H1 (cell line): ENCODE measurements around the gene LMX1B. TPM values are rescaled to one million over a fixed set of nuclear protein-coding genes. Genes with fewer than 3 reads are reported as not detected.
A peak's percentile ranks its signal among the peaks of the same experiment; 100 is the strongest.

ENCODE experiments used
- CTCF ChIA-PET: fragments of 300-600 bp; sonication (Branson Sonifier 250); formaldehyde crosslinking; loops from one replicate; lab custom pipeline; 2021; ENCODE audit not compliant: partially characterized antibody; lab: Charles Lee
- POLR2A ChIA-PET: fragments of 300-600 bp; sonication (Branson Sonifier 250); formaldehyde crosslinking; loops from one replicate; lab custom pipeline; 2021; ENCODE audit warnings: inconsistent platforms; ENCODE audit not compliant: partially characterized antibody; lab: Charles Lee
- DNase-seq, 2 experiments: peaks; one replicate each; pipeline versions ENCODE4 v3.0.0 to v3.0.0-alpha.2; 2010 to 2022; ENCODE audit warnings: low spot score in 2 of 2, low read depth in 1 of 2, mixed read lengths in 1 of 2
- FAIRE-seq: peaks from 2 replicates; lab custom pipeline; 2011; peaks lifted over from hg19 to GRCh38; lab: Jason Lieb, UNC
- H2AFZ ChIP-seq: 2 replicates; pipeline ENCODE4 v1.8.1; 2012; ENCODE audit warnings: low read length, inconsistent platforms
- H2AK5ac ChIP-seq: 2 replicates; pipeline ENCODE4 v1.6.1; 2013; ENCODE audit warnings: low read depth, low read length
- H2BK120ac ChIP-seq: replicated peaks from 2 replicates; pipeline ENCODE3; 2013; ENCODE audit warnings: low read depth, low read length, inconsistent platforms
- H2BK12ac ChIP-seq: 2 replicates; pipeline ENCODE4 v1.6.1; 2013; ENCODE audit warnings: low read depth, low read length
- H2BK15ac ChIP-seq: 2 replicates; pipeline ENCODE4 v1.6.1; 2013; ENCODE audit warnings: low read length
- H2BK20ac ChIP-seq: 2 replicates; pipeline ENCODE4 v1.6.1; 2013; ENCODE audit warnings: low read length
- H2BK5ac ChIP-seq: 2 replicates; pipeline ENCODE4 v1.6.1; 2013; ENCODE audit warnings: low read depth, low read length
- H3K14ac ChIP-seq: 2 replicates; pipeline ENCODE4 v1.6.1; 2013; ENCODE audit warnings: inconsistent platforms; ENCODE audit not compliant: insufficient read length
- H3K18ac ChIP-seq: 2 replicates; pipeline ENCODE4 v1.6.1; 2013; ENCODE audit warnings: low read length; ENCODE audit errors: extremely low read depth
- H3K23ac ChIP-seq: 2 replicates; pipeline ENCODE4 v1.6.1; 2013; ENCODE audit warnings: inconsistent platforms; ENCODE audit not compliant: insufficient read length
- H3K23me2 ChIP-seq: 2 replicates; pipeline ENCODE4 v1.6.1; 2013; ENCODE audit warnings: low read depth, low read length
- H3K27ac ChIP-seq: 2 replicates; pipeline ENCODE4 v1.6.1; 2011; ENCODE audit warnings: low read depth, low read length, inconsistent platforms
- H3K27me3 ChIP-seq, 4 experiments: replicated peaks in 1 of 4; 1 replicate in 1 of 4; 2 replicates in 3 of 4; pipeline versions ENCODE4 v1.6.1 to v1.8.1; 2011 to 2013; ENCODE audit warnings: low read length in 3 of 4, mild to moderate bottlenecking in 3 of 4, inconsistent platforms in 2 of 4, mixed read lengths in 2 of 4, moderate library complexity in 1 of 4; ENCODE audit not compliant: control insufficient read depth in 3 of 4, insufficient read depth in 3 of 4; ENCODE audit errors: extremely low read depth in 1 of 4
- H3K36me3 ChIP-seq, 4 experiments: 2 replicates each; pipeline versions ENCODE4 v1.6.1 to v1.8.1; 2011 to 2013; ENCODE audit warnings: mild to moderate bottlenecking in 4 of 4, low read length in 3 of 4, moderate library complexity in 2 of 4, control low read depth in 1 of 4, inconsistent platforms in 1 of 4; ENCODE audit not compliant: insufficient read depth in 4 of 4, control insufficient read depth in 2 of 4
- H3K4ac ChIP-seq: replicated peaks from 2 replicates; pipeline ENCODE3; 2013; ENCODE audit warnings: low read length, low read depth, mixed read lengths, inconsistent platforms; ENCODE audit not compliant: insufficient read length
- H3K4me1 ChIP-seq, 4 experiments: replicated peaks in 1 of 4; 1 replicate in 1 of 4; 2 replicates in 3 of 4; pipeline versions ENCODE4 v1.6.1 to v1.8.1; 2011 to 2013; ENCODE audit warnings: low read length in 3 of 4, inconsistent platforms in 2 of 4, mixed read lengths in 1 of 4; ENCODE audit not compliant: insufficient read depth in 4 of 4, control insufficient read depth in 3 of 4
- H3K4me2 ChIP-seq, 2 experiments: 2 replicates each; pipeline versions ENCODE4 v1.6.1 to v1.8.1; 2011 to 2013; ENCODE audit warnings: low read depth in 2 of 2, low read length in 2 of 2, control low read depth in 1 of 2, inconsistent platforms in 1 of 2, mild to moderate bottlenecking in 1 of 2; ENCODE audit not compliant: insufficient read depth in 1 of 2
- H3K4me3 ChIP-seq, 4 experiments: fragments of 200-600, 300-600 bp in 1 of 4; sonication (generic), shearing (Covaris generic), sonication (Bioruptor Twin) in 1 of 4; 2 replicates each; pipeline versions ENCODE4 v1.5.1 to v1.8.1; 2011 to 2016; ENCODE audit warnings: low read length in 4 of 4, low read depth in 3 of 4, control low read depth in 2 of 4, inconsistent platforms in 2 of 4, mild to moderate bottlenecking in 2 of 4, mixed read lengths in 1 of 4, moderate library complexity in 1 of 4; ENCODE audit not compliant: insufficient read depth in 2 of 4; ENCODE audit errors: extremely low read depth in 1 of 4
- H3K56ac ChIP-seq: replicated peaks from 2 replicates; pipeline ENCODE3; 2013; ENCODE audit warnings: low read depth, mild to moderate bottlenecking, mixed read lengths, low read length, inconsistent platforms; ENCODE audit not compliant: insufficient read length
- H3K79me1 ChIP-seq: 2 replicates; pipeline ENCODE4 v1.6.1; 2013; ENCODE audit warnings: low read depth, low read length, control low read depth
- H3K79me2 ChIP-seq, 2 experiments: 2 replicates each; pipeline versions ENCODE4 v1.6.1 to v1.8.1; 2012 to 2013; ENCODE audit warnings: low read length in 2 of 2, mild to moderate bottlenecking in 2 of 2, inconsistent platforms in 1 of 2; ENCODE audit not compliant: insufficient read depth in 2 of 2, control insufficient read depth in 1 of 2
- H3K9ac ChIP-seq, 4 experiments: replicated peaks in 1 of 4; 1 replicate in 1 of 4; 2 replicates in 3 of 4; pipeline versions ENCODE4 v1.6.1 to v1.8.1; 2011 to 2013; ENCODE audit warnings: low read depth in 3 of 4, low read length in 3 of 4, control low read depth in 2 of 4, mild to moderate bottlenecking in 2 of 4, moderate library complexity in 2 of 4, inconsistent platforms in 1 of 4; ENCODE audit errors: extremely low read depth in 1 of 4
- H3K9me3 ChIP-seq, 2 experiments: 2 replicates each; pipeline versions ENCODE4 v1.6.1 to v1.8.1; 2012 to 2013; ENCODE audit warnings: mild to moderate bottlenecking in 2 of 2, moderate library complexity in 2 of 2, control low read depth in 1 of 2, inconsistent platforms in 1 of 2, low read depth in 1 of 2, low read length in 1 of 2, mixed read lengths in 1 of 2; ENCODE audit not compliant: insufficient read depth in 2 of 2
- H4K20me1 ChIP-seq, 2 experiments: replicated peaks in 1 of 2; 2 replicates each; pipeline versions ENCODE3 to v1.8.1; 2011 to 2013; ENCODE audit warnings: inconsistent platforms in 2 of 2, low read length in 2 of 2, mild to moderate bottlenecking in 1 of 2; ENCODE audit not compliant: insufficient read depth in 2 of 2, control insufficient read depth in 1 of 2
- H4K5ac ChIP-seq: 2 replicates; pipeline ENCODE4 v1.6.1; 2013; ENCODE audit warnings: low read length, low read depth, mixed read lengths, inconsistent platforms; ENCODE audit not compliant: insufficient read length
- H4K8ac ChIP-seq: 2 replicates; pipeline ENCODE4 v1.8.0; 2013; ENCODE audit warnings: mild to moderate bottlenecking, moderate library complexity, low read length, inconsistent platforms; ENCODE audit not compliant: insufficient read depth; ENCODE audit errors: extremely low read depth
- H4K91ac ChIP-seq: replicated peaks from 2 replicates; pipeline ENCODE3; 2013; ENCODE audit warnings: low read length, mixed read lengths, inconsistent platforms; ENCODE audit not compliant: insufficient read length
- EP300 ChIP-seq, 2 experiments: IDR thresholded peaks; 1 replicate in 1 of 2; 2 replicates in 1 of 2; pipeline ENCODE4 v1.6.1; 2011 to 2012; ENCODE audit warnings: low read depth in 2 of 2, low read length in 2 of 2, mild to moderate bottlenecking in 2 of 2, borderline replicate concordance in 1 of 2, inconsistent platforms in 1 of 2, moderate library complexity in 1 of 2
- HDAC6 ChIP-seq: IDR thresholded peaks from one replicate; pipeline ENCODE4 v1.7.1; 2012; ENCODE audit warnings: low read depth, mild to moderate bottlenecking, inconsistent platforms, low read length, moderate library complexity
- PHF8 ChIP-seq: fragments of 200-600 bp; sonication (generic); conservative IDR thresholded peaks from 2 replicates; pipeline ENCODE4 v1.7.1; 2012; ENCODE audit warnings: low read depth, mild to moderate bottlenecking, inconsistent platforms, low read length, moderate library complexity
- RFX5 ChIP-seq: IDR thresholded peaks from 2 replicates; pipeline ENCODE4 v1.6.1; 2011; ENCODE audit warnings: low read depth, low read length, improper control_type of control experiment, borderline replicate concordance
- TEAD4 ChIP-seq: IDR thresholded peaks from 2 replicates; pipeline ENCODE4 v1.6.1; 2012; ENCODE audit warnings: low read depth, low read length, inconsistent platforms, mixed read lengths
- WGBS, 2 experiments: shearing (Covaris generic) in 1 of 2; methylation state at CpG; one replicate each; pipeline versions ENCODE4 v1.1.6 to v1.1.7; 2013 to 2015; ENCODE audit warnings: low lambda C conversion rate in 2 of 2, mixed read lengths in 2 of 2, inconsistent platforms in 1 of 2, low coverage in 1 of 2, missing lambda C conversion rate in 1 of 2; ENCODE audit not compliant: insufficient replicate concordance in 2 of 2, insufficient coverage in 1 of 2, insufficient read length in 1 of 2; ENCODE audit errors: extremely low coverage in 1 of 2, missing lambda C conversion rate in 1 of 2; 5-methylcytosine and 5-hydroxymethylcytosine counted together
- polyA plus RNA-seq, 7 experiments: library from polyadenylated mRNA; depleted of rRNA in 3 of 7; stranded (reverse) in 5 of 7; unstranded in 2 of 7; fragments of >200 nt in 5 of 7; fragments of 200-250 nt in 2 of 7; gene quantifications; 1 replicate in 5 of 7; 2 replicates in 1 of 7; 4 replicates in 1 of 7; pipeline versions ENCODE4 v1.2.1 to v1.2.3, GENCODE V29; 2011 to 2013; ENCODE audit warnings: missing spikeins in 2 of 7, mixed read lengths in 2 of 7
- total RNA-seq: library from RNA; stranded (reverse); fragmentation: NEBNext Ultra II Directional; extraction: Animal tissue kit (Norgen Biotek cat#: 25700); gene quantifications from 2 replicates; pipeline ENCODE4 v1.2.1, GENCODE V29; 2021
- TF ChIP-seq, protein P1 (sequence below), 3 experiments: IDR thresholded peaks; 1 replicate in 2 of 3; 2 replicates in 1 of 3; pipeline versions ENCODE4 v1.5.1 to v1.6.1; 2011; ENCODE audit warnings: low read length in 3 of 3, mild to moderate bottlenecking in 3 of 3, inconsistent platforms in 2 of 3, low read depth in 1 of 3, moderate library complexity in 1 of 3; ENCODE audit not compliant: insufficient read depth in 1 of 3; ENCODE audit errors: control extremely low read depth in 1 of 3

Gene LMX1B
- total and polyA plus RNA-seq, 2 of the 8 experiments (the other 6 are each of a cell fraction or from before 2014, with no cell fraction given) = 0.09 to 0.37 TPM

DNA sequence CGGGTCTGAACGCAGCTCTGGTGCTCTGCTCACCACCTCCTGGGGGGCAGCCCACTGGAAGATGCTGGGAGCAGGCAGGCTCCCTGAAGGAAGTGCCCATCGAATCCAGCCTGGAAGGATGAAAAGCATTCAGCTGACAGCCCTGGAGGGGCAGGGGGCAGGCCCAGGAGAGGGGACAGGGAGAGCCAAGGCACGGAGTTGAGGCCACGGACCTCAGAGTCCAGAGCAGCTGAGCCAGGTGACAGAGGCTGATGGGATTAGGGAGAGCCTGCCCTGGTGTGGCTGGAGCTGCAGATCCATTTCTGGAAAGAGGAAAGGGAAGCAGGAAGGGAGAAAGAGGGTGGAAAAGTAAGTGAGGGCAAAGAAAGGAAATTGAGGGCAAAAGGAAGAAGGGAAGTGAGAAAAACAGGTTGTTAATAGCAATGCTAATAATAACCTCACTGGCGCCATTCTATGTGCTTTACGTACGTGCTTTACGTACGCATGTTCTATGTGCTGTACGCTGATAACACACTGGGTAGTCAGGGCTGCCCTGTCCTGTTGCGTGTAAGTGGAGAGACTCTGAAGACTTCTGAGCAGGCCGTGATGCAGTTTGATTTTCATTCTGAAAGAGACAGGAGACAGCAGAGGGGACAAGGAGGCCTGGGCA lies 52.6 kb downstream of the LMX1B start:
- POLR2A ChIA-PET = interaction anchor here (0.9 to 3.8 kb wide), 3 partner anchors 10 to 24 kb away, joined by 3 to 26 read pairs (median 5); no protein-coding TSS in a partner anchor
- no peak for TF ChIP-seq HDAC6
- TF ChIP-seq EP300 (IDR thresholded peaks at IDR 0.05; ENCODE audit: borderline replicate concordance in 1 of 2, low read depth in 2 of 2, low read length in 2 of 2) = no peak
- no peak for TF ChIP-seq TEAD4
- TF ChIP-seq PHF8 = no peak
- TF ChIP-seq RFX5 = no peak
- TF ChIP-seq, protein P1, sequence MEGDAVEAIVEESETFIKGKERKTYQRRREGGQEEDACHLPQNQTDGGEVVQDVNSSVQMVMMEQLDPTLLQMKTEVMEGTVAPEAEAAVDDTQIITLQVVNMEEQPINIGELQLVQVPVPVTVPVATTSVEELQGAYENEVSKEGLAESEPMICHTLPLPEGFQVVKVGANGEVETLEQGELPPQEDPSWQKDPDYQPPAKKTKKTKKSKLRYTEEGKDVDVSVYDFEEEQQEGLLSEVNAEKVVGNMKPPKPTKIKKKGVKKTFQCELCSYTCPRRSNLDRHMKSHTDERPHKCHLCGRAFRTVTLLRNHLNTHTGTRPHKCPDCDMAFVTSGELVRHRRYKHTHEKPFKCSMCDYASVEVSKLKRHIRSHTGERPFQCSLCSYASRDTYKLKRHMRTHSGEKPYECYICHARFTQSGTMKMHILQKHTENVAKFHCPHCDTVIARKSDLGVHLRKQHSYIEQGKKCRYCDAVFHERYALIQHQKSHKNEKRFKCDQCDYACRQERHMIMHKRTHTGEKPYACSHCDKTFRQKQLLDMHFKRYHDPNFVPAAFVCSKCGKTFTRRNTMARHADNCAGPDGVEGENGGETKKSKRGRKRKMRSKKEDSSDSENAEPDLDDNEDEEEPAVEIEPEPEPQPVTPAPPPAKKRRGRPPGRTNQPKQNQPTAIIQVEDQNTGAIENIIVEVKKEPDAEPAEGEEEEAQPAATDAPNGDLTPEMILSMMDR (IDR thresholded peaks at IDR 0.05; ENCODE audit: control extremely low read depth in 1 of 3, insufficient read depth in 1 of 3, low read depth in 1 of 3, low read length in 3 of 3) = no peak

More for the DNA sequence above, 52.6 kb downstream of the LMX1B start:
- peak overlapping the region; percentile 71 to 85; a peak in 3 of 4 replicates for H3K4me2 ChIP-seq
- H3K9ac ChIP-seq = no peak overlapping the region
- no peak overlapping the region for H3K14ac ChIP-seq
- H3K4me3 ChIP-seq = peak overlapping the region in 1 of 4 experiments; percentile 56; a peak in 1 of 8 replicates
- H4K8ac ChIP-seq = peak overlapping the region; percentile 74
- peak overlapping the region; percentile 98 for H2BK20ac ChIP-seq
- H3K56ac ChIP-seq = no peak overlapping the region
- WGBS, 2 experiments = 73% methylated on average over 13 of the region's 13 CpGs; no CpG with 5 or more reads in 1 of the 2 experiments
- peak overlapping the region; percentile 47 for H2BK120ac ChIP-seq
- peak overlapping the region; percentile 100; the same call in 1 of the 2 replicates for H2BK15ac ChIP-seq
- H2BK5ac ChIP-seq = peak overlapping the region; percentile 98
- H4K91ac ChIP-seq = peak overlapping the region; percentile 71
- FAIRE-seq = no peak
- no peak overlapping the region for H3K23ac ChIP-seq
- peak overlapping the region; percentile 57 for H2AK5ac ChIP-seq
- H3K36me3 ChIP-seq = no peaks in the 10 kb centered on the region
- peak overlapping the region; percentile 99; the same call in 1 of the 2 replicates for H2BK12ac ChIP-seq
- H3K4ac ChIP-seq = peak overlapping the region; percentile 46
- no peaks in the 10 kb centered on the region for H3K9me3 ChIP-seq
- no peak for DNase-seq
- H4K5ac ChIP-seq = peak overlapping the region; percentile 7
- no peaks in the 10 kb centered on the region for H3K79me2 ChIP-seq
- H4K20me1 ChIP-seq = no peaks in the 10 kb centered on the region
- 0 out of 2 replicates have a peak overlapping the region, but pooled peaks have one; percentile 17 for H3K27ac ChIP-seq
- H3K23me2 ChIP-seq = 0 out of 2 replicates have a peak, but pooled peaks cover 2% of the 10 kb centered on the region
- peaks cover 14 to 54% (median 38%) of the 10 kb centered on the region in 4 experiments for H3K4me1 ChIP-seq
- H2AFZ ChIP-seq = no peak overlapping the region
- H3K18ac ChIP-seq = peak overlapping the region; percentile 98
- no peaks in the 10 kb centered on the region for H3K79me1 ChIP-seq
- H3K27me3 ChIP-seq = peaks cover 0 to 6% (median 2%) of the 10 kb centered on the region in 4 experiments; a peak in 4 of 7 replicates
- CTCF ChIA-PET = interaction anchor here (1.0 to 5.2 kb wide), 14 partner anchors 10 to 113 kb away, joined by 3 to 64 read pairs (median 6); no protein-coding TSS in a partner anchor
